GM12872 (cell line): Measurements from ENCODE around the gene ACTG2.

Experiments used
- CTCF ChIP-seq: IDR thresholded peaks from 3 replicates; pipeline ENCODE4 v1.5.1; 2011; ENCODE audit warnings: low read depth, mild to moderate bottlenecking, low read length, moderate library complexity; ENCODE audit not compliant: insufficient read depth

Gene ACTG2

GRCh38 chr2:73925853-73926492, 33.2 kb downstream of the ACTG2 start:
- no peak for TF ChIP-seq CTCF

- TF ChIP-seq CTCF, result no peak
Measured at GRCh38 chr2:73926493-73927327, 33.9 kb downstream of the ACTG2 start, which contains the start of gene DGUOK. TSS of gene DGUOK (plus strand) at chr2:73926880. CDS start at chr2:73926911, 31 bp downstream.

- no peak for TF ChIP-seq CTCF
Measured at GRCh38 chr2:73927344-73927743, 34.5 kb downstream of the ACTG2 start.

GRCh38 chr2:73928963-73929347, 36.1 kb downstream of the ACTG2 start:
- TF ChIP-seq CTCF, result no peak

- no peak for TF ChIP-seq CTCF
Measured at GRCh38 chr2:73930386-73930785, 37.6 kb downstream of the ACTG2 start.

- no peak for TF ChIP-seq CTCF
Measured at GRCh38 chr2:73931531-73932500, 39.0 kb downstream of the ACTG2 start.

GRCh38 chr2:73933194-73933593, 40.4 kb downstream of the ACTG2 start:
- no peak for TF ChIP-seq CTCF
